K562 (cell line): ENCODE measurements around the gene PRKG1. TPM values are rescaled to one million over a fixed set of nuclear protein-coding genes. Genes with fewer than 3 reads are reported as not detected.

Experiments used
- DNMT1 ChIP-seq: fragments of 450-650 bp; IDR thresholded peaks from 2 replicates; pipeline ENCODE4 v1.6.1; 2016; ENCODE audit warnings: antibody characterized with exemption, mild to moderate bottlenecking
- FOXK2 ChIP-seq, 2 experiments: fragments of 450-650 bp; IDR thresholded peaks in 1 of 2; conservative IDR thresholded peaks in 1 of 2; 2 replicates each; pipeline ENCODE4 v1.6.1; 2016; ENCODE audit warnings: low read depth in 2 of 2, mild to moderate bottlenecking in 1 of 2
- KDM2B ChIP-seq: fragments of 250-450 bp; sonication (Bioruptor Pico); IDR thresholded peaks from 2 replicates; pipeline ENCODE4 v1.8.0; 2021; ENCODE audit warnings: mild to moderate bottlenecking, moderate library complexity
- YY1 ChIP-seq, 3 experiments: IDR thresholded peaks; 2 replicates each; pipeline ENCODE4 v1.6.1; 2011; ENCODE audit warnings: low read length in 2 of 3, mild to moderate bottlenecking in 2 of 3, moderate library complexity in 2 of 3, borderline replicate concordance in 1 of 3, control low read depth in 1 of 3, low read depth in 1 of 3; ENCODE audit not compliant: insufficient read depth in 3 of 3, insufficient replicate concordance in 2 of 3, control insufficient read depth in 1 of 3, insufficient read length in 1 of 3; ENCODE audit errors: extremely low read depth in 1 of 3
- polyA plus RNA-seq, 8 experiments: library from polyadenylated mRNA; depleted of rRNA in 4 of 8; stranded (reverse) in 5 of 8; unstranded in 3 of 8; fragments of >200 nt; fragmentation: Nextera tagmentation in 2 of 8; fragmentation: Illumina TruSeq in 1 of 8; extraction: Ambion mirVana in 2 of 8; extraction: Trizol in 1 of 8; gene quantifications; 2 replicates each; pipeline versions ENCODE4 v1.2.1 to v1.2.3, GENCODE V29; 2011 to 2014; ENCODE audit warnings: inconsistent platforms in 1 of 8, missing spikeins in 1 of 8
- total RNA-seq, 7 experiments: library from RNA; depleted of rRNA in 6 of 7; stranded (reverse); fragments of >200 nt in 6 of 7; fragmentation: Illumina TruSeq in 2 of 7; extraction: Trizol in 2 of 7; gene quantifications; 2 replicates each; pipeline versions ENCODE4 v1.2.1 to v1.2.3, GENCODE V29; 2011 to 2021; ENCODE audit warnings: low replicate concordance in 1 of 7
- TF ChIP-seq, protein P1 (sequence below): fragments of 450-650 bp; conservative IDR thresholded peaks from 2 replicates; pipeline ENCODE4 v1.6.1; 2016; ENCODE audit warnings: missing genetic modification characterization, low read depth, mild to moderate bottlenecking, missing compliant biosample characterization, moderate library complexity
- TF ChIP-seq, protein P2 (sequence below): fragments of 450-650 bp; formaldehyde crosslinking; conservative IDR thresholded peaks from 2 replicates; pipeline ENCODE4 v1.4.0; 2022; ENCODE audit warnings: mild to moderate bottlenecking, missing genetic modification characterization
- TF ChIP-seq, protein P3 (sequence below): sonication (generic); formaldehyde crosslinking; IDR thresholded peaks from 2 replicates; pipeline ENCODE4 v1.8.0; 2022; ENCODE audit warnings: mild to moderate bottlenecking, missing genetic modification reagents, borderline replicate concordance

PRKG1 gene
- total and polyA plus RNA-seq, 9 of the 15 experiments (the other 6 are each of a cell fraction or from before 2014, with no cell fraction given): 0.22 TPM; not detected in 8

DNA sequence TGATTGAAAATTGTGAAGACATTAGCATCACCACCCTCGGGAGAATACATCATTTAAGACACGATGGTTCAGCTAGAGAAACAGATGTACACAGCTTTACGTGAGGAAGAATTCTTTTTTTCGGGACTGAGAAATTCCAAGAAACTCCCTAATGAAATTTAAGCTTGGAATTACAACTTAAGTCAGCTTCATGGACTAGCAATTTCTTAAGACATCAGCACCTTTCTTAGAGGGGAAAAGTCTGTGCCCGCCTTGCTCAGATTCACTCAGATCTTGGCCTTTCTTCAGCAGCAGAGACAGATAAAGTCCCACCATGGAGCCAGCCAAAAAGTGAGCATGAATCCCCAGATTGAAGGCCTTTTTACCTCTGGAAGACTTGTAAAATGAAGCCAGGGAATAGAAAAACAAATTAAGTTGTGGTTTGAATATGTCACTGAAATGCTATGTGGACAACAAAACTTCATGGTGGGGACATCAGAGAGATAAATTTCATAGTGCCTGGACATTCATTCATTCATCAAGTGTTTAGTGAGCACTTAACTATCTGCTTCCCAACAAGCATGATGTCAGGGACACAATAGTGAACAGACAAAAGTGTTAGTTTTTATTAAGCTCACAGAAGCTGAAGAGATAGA lies 32.1 kb downstream of the PRKG1 start (continued):
- TF ChIP-seq, protein P1, sequence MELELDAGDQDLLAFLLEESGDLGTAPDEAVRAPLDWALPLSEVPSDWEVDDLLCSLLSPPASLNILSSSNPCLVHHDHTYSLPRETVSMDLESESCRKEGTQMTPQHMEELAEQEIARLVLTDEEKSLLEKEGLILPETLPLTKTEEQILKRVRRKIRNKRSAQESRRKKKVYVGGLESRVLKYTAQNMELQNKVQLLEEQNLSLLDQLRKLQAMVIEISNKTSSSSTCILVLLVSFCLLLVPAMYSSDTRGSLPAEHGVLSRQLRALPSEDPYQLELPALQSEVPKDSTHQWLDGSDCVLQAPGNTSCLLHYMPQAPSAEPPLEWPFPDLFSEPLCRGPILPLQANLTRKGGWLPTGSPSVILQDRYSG (tag): no peak
- TF ChIP-seq, protein P2, sequence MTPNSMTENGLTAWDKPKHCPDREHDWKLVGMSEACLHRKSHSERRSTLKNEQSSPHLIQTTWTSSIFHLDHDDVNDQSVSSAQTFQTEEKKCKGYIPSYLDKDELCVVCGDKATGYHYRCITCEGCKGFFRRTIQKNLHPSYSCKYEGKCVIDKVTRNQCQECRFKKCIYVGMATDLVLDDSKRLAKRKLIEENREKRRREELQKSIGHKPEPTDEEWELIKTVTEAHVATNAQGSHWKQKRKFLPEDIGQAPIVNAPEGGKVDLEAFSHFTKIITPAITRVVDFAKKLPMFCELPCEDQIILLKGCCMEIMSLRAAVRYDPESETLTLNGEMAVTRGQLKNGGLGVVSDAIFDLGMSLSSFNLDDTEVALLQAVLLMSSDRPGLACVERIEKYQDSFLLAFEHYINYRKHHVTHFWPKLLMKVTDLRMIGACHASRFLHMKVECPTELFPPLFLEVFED: no peak
- TF ChIP-seq KDM2B (CRISPR knock-in tag) (no peak), DNMT1 (no peak), YY1 (IDR thresholded peaks at IDR 0.05; ENCODE audit: borderline replicate concordance in 1 of 3, control insufficient read depth in 1 of 3, extremely low read depth in 1 of 3, insufficient read depth in 3 of 3, insufficient read length in 1 of 3, insufficient replicate concordance in 2 of 3, low read depth in 1 of 3, low read length in 2 of 3) (no peak), FOXK2 (conservative IDR thresholded peaks at IDR 0.05 in 1 of 2, IDR thresholded peaks at IDR 0.05 in 1 of 2; ENCODE audit: low read depth in 2 of 2) (no peak)
- TF ChIP-seq, protein P3, sequence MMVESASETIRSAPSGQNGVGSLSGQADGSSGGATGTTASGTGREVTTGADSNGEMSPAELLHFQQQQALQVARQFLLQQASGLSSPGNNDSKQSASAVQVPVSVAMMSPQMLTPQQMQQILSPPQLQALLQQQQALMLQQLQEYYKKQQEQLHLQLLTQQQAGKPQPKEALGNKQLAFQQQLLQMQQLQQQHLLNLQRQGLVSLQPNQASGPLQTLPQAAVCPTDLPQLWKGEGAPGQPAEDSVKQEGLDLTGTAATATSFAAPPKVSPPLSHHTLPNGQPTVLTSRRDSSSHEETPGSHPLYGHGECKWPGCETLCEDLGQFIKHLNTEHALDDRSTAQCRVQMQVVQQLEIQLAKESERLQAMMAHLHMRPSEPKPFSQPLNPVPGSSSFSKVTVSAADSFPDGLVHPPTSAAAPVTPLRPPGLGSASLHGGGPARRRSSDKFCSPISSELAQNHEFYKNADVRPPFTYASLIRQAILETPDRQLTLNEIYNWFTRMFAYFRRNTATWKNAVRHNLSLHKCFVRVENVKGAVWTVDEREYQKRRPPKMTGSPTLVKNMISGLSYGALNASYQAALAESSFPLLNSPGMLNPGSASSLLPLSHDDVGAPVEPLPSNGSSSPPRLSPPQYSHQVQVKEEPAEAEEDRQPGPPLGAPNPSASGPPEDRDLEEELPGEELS (CRISPR knock-in tag): no peak
